DMS153 treated with DMSO at 0.1 percent for 48 hours (cell line): ENCODE measurements around the gene ACO2.

Source experiments
- DNase-seq: peaks from one replicate; lab custom pipeline; 2025; ENCODE audit not compliant: unreplicated experiment; lab: John Stamatoyannopoulos, UW

ACO2 gene

DNA sequence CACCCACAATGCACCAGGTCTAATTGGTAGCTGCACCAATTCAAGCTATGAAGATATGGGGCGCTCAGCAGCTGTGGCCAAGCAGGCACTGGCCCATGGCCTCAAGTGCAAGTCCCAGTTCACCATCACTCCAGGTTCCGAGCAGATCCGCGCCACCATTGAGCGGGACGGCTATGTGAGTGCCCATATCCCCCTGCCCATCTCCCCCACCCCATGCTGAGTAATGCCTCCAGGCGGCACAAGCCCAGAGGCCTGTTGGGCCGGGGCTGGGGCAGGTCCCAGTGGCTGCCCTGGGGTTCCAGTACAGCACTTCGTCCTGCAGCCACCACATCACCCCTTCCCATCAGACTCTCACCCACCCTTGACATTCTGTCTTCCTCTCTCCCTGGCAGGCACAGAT lies 53.9 kb downstream of the ACO2 start:
- DNase-seq = no peak

- no peak for DNase-seq
Observed at GRCh38 chr22:41523464-41524221, 54.7 kb downstream of the ACO2 start.

- no peak for DNase-seq
Observed at GRCh38 chr22:41524251-41524661, 55.3 kb downstream of the ACO2 start.

GRCh38 chr22:41524809-41525449 lies 56.0 kb downstream of the ACO2 start:
- no peak for DNase-seq

DNA sequence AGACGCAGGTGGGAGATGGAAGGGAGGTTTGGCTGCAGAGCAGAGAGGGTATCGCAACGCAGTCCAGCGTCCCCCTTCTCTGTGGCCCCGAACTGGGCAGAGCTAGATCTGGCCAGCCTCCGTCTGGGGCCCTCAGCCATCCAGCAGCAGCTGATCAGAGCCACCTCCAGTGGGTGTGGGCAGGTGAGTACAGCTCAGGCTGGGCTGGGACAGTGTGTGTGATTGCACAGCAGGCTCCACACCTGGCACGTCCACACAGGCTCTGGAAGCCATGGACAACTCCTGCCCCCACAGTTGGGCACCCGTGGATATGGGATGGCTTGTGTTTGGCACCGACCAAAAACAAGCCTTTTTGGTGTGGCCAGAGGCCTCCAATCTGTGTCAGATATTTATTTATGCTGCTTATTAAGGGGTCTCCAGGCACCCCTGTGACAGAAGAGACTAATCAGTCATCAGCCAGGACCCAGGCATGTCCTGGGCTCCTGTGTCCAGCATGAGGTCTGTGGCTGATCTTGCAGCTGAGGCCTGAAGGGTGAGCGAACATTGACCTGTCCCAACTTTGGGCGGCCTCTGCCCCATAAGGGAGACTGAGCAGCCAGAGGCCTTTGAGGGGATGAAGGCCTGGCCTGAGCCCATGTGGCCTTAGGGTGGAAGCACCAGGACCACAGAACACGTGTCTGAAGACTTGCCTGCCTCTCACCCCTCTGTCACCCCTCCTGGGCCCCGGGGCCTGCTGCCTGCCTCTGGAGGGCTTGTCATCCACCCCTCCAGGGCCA lies 56.7 kb downstream of the ACO2 start:
- no peak for DNase-seq

GRCh38 chr22:41526226-41526829 lies 57.4 kb downstream of the ACO2 start:
- DNase-seq = no peak

DNA sequence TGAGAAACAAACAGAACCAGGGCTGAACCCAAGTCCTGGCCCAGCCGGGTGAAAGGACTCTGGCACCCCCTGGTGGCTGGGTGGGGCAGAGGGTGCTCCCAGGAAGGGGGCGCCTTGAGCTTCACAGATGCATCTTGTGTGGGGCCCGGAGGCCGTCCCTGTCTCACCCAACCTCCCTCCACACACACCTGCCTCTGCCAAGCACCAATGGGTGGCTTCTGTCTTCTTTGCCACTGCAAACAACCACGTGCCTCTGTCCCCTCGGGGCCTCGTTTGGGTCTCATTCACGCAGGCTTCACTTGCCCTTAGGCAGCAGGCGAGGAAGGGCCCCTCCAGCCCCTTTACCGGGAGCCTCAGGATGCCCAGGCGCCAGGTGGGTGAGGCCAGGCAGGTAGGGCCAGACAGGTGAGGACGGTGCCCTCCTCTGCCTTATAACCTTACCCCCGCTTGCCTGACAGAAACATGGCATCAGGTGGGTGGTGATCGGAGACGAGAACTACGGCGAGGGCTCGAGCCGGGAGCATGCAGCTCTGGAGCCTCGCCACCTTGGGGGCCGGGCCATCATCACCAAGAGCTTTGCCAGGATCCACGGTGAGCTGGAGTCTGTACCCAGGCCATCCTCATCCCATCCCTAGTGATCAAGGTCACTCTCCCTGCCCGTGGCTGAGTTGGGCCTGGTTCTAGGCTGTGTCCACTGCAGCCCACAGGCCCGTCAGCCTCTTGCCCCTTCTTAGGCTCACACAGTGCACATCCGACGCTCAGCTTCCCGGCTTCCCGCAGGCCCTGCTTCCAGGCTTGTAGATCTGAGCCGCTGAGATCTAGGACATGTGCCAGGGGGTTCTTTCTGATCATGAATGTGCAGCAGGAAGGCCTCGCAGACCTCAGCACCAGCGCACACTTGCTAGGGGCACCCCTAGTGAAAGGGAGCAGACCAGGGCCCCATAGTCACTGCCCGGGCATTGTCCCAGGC lies 58.2 kb downstream of the ACO2 start:
- no peak for DNase-seq

DNA sequence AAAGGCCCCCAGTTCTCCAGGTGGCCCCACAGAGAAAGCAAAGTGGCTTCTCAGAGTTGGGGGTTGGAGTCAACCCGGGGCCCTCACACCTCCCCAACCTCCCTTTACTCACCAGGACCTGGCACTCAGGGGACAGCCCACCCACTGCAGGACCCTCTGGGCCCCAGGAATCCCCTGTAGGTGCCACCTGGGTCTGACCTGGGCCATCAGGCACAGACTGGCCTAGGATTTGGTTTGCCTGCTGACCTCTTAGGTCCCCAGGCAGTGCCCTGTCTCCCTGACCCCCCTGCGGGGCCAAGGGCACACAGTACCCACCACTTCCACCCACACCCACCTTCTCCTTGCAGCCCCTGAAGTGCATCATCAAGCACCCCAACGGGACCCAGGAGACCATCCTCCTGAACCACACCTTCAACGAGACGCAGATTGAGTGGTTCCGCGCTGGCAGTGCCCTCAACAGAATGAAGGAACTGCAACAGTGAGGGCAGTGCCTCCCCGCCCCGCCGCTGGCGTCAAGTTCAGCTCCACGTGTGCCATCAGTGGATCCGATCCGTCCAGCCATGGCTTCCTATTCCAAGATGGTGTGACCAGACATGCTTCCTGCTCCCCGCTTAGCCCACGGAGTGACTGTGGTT lies 59.3 kb downstream of the ACO2 start:
- no peak for DNase-seq

DNA sequence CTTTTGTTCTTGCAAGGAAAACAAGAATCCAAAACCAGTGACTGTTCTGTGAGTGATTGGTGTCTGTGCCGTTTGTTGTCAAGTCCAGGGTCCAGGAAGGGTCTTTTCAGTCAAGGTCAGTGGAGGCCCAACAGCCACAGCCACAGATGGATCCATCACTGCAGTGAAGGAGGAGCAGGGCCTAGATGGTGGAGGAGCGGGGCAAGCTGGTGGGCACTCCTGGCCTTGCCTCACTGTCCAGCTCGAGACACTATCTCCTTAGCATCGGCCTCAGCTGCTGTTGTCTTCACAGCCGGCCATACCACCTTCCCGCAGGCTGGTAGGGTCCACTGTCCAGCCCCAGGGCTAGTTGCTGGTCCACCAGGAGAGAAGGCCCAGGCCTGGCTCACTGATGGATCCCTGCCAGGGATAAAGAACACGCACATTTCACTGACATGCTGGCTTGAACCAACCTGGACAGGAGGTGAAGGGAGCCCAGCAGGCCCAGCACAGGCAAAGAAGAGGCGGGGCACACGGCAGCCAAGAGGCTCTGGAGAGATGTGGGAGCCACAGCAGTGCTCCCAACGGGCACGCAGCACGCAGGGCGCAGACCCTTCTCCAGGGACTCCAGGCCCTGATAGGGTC lies 60.1 kb downstream of the ACO2 start:
- DNase-seq = no peak

DNA sequence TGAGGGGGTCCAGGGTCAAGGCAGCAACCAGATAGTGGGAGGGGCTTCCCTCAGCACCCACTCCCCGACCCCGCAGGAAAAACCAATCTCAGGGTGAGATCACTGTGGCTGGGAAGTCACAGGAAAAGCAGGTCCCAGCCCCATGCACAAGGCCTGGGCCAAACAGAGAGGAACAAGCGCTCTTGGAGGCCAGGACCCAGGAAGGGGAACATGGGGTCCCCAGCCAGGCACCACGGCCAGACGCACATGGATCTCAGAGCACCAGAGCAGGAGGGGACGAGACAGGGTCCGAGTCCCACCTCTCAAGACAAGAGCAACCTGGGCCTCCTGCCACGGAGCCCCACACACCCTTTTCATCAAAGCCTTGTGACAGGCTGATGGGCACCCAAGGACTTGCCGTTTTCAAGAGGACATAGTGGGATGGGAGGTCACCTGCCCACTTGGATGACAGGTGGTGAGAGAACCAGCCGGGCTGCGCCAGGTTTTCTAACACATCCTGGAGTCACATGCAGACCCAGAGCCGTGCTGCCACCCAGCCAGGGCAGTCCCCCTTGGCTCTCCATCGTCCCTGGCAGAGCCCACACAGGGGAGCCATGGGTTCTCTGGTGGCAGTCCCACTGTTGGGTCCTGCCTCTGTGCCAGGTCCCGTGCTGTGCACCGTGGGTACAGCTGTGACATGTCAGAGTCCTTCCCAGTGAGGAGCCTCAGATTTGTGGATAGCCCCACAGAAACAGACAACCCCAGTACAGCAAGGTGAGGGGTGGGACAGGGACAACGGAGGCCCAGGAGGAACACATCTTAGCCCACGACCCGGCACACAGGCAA lies 62.2 kb downstream of the ACO2 start:
- DNase-seq = no peak

- DNase-seq = no peak
Observed at GRCh38 chr22:41531715-41532477, 63.0 kb downstream of the ACO2 start.

GRCh38 chr22:41532908-41533825 lies 64.2 kb downstream of the ACO2 start:
- peak; percentile 26 for DNase-seq

DNA sequence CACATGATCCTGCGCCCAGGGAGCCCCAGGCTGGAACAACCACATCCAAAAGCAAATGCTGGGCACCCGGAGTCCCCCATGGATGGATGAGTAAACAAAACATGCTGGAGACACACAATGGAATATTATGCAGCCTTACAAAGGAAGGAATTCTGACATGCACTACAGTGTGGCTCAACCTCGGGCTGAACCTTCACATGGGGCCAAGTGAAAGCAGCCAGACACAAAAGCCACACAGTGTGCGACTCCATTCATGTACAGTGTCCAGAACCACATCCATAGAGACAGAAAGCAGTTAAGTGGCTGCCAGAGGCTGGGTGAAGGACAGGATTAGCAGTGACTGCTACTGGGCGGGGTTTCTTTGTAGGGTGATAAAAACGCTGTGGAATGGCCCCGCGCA lies 65.3 kb downstream of the ACO2 start:
- no peak for DNase-seq

GRCh38 chr22:41535244-41535643 lies 66.3 kb downstream of the ACO2 start:
- no peak for DNase-seq

DNA sequence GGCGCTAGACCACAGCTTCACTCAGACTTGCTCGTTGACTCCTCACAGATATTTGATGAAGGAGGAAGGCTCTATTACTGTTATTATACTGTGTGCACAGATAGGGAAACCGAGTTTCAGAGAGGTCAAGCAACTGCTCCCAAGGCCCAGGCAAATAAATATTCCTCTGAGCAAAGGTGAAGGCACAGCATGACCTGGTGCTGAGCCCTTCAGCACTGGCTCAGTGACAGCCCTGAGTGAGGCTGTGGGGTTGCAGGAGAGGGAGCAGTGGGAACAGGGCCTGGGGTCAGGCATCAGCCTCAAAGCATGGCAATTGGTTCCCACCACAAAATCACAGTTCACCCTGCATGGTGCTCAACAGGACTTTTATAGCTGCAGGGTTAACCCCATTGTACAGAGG lies 68.3 kb downstream of the ACO2 start:
- DNase-seq = no peak

- no peak for DNase-seq
Observed at GRCh38 chr22:41538583-41538982, 69.7 kb downstream of the ACO2 start.
